Muscle of arm (tissue), 12 donors: ENCODE measurements around the gene TUNAR. TPM values are rescaled to one million over a fixed set of nuclear protein-coding genes. Genes with fewer than 3 reads are reported as not detected.
"Not testable (repeated sequence)": the region's sequence is repeated elsewhere in the genome, so short reads cannot be mapped to it uniquely, and the experiment has no call there.

Experiments
- DNase-seq: peaks from one replicate; pipeline ENCODE4 v3.0.0-alpha.2; 2013
- polyA plus RNA-seq, 12 donors: library from polyadenylated mRNA; unstranded; fragments of 120-200 nt; gene quantifications; one replicate each; pipeline ENCODE4 v1.2.1, GENCODE V29; 2013; ENCODE audit not compliant: insufficient read length in 12 of 12

TUNAR gene
- polyA plus RNA-seq, 12 donors, result 0.06 to 0.29 (median 0.07) TPM; not detected in 5

DNA sequence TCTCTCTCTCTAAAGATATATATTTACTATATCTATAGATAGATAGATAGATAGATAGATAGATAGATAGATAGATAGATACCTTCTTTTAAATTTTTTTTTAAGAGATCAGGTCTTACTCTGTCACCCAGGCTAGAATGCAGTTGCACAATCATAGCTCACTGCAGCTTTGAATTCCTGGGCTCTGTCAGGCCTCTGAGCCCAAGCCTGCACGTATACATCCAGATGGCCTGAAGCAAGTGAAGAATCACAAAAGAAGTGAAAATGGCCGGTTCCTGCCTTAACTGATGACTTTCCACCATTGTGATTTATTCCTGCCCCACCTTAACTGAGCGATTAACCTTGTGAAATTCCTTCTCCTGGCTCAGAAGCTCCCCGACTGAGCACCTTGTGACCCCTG, 91.4 kb downstream of the TUNAR start:
- DNase-seq, result not testable (repeated sequence)

Other genes starting within 250 kb of the TUNAR start
- under 1 TPM in 1 of 12 donors, not detected in 11; 0.32 TPM for gene TCL1B, start 190.4 kb upstream of the TUNAR start, polyA plus RNA-seq
- gene TCL1A, start 162.7 kb upstream of the TUNAR start, polyA plus RNA-seq, result 10 to 100 TPM in 1 of 12 donors, 1 to 10 TPM in 4, under 1 TPM in 5, not detected in 2; 0.63 to 10.6 (median 1.1) TPM
- 10 to 100 TPM in 11 of 12 donors, not detected in 1; 14.9 to 24.9 (median 19.9) TPM for gene C14orf132, start 162.5 kb downstream of the TUNAR start, polyA plus RNA-seq